OCI-LY3 (cell line): ENCODE data around the gene STIMATE.

ENCODE experiments used
- H2AFZ ChIP-seq: fragments of 200-600, 300-600 bp; shearing (Covaris generic); 2 replicates; pipeline ENCODE4 v1.6.0; 2014; ENCODE audit warnings: antibody characterized with exemption, low read depth, low read length
- H3K27ac ChIP-seq: fragments of 200-600, 300-600 bp; sonication (generic); 2 replicates; pipeline ENCODE4 v1.5.1; 2014; ENCODE audit warnings: mild to moderate bottlenecking, low read length, moderate library complexity, mixed read lengths
- H3K27me3 ChIP-seq: fragments of 200-600, 300-600 bp; sonication (generic); 2 replicates; pipeline ENCODE4 v1.6.1; 2014; ENCODE audit warnings: low read depth, low read length, mixed read lengths
- H3K36me3 ChIP-seq: fragments of 200-600, 300-600 bp; sonication (generic); replicated peaks from 2 replicates; pipeline ENCODE3; 2014; ENCODE audit warnings: low read depth, low read length, mixed read lengths
- H3K4me1 ChIP-seq: fragments of 300-600, 200-600 bp; sonication (generic); 2 replicates; pipeline ENCODE4 v1.6.1; 2014; ENCODE audit warnings: low read length, mixed read lengths
- H3K4me2 ChIP-seq: fragments of 200-600, 300-600 bp; sonication (generic); 2 replicates; pipeline ENCODE4 v1.6.1; 2014; ENCODE audit warnings: low read length, mixed read lengths
- H3K4me3 ChIP-seq: fragments of 300-600, 200-600 bp; sonication (generic); 2 replicates; pipeline ENCODE4 v1.5.1; 2014; ENCODE audit warnings: antibody characterized with exemption, mild to moderate bottlenecking, low read length, moderate library complexity
- H3K79me2 ChIP-seq: fragments of 300-600, 200-600 bp; shearing (Covaris generic); 2 replicates; pipeline ENCODE4 v1.6.1; 2014; ENCODE audit warnings: mild to moderate bottlenecking, low read length, mixed read lengths
- H3K9ac ChIP-seq: fragments of 300-600, 200-600 bp; shearing (Covaris generic); 2 replicates; pipeline ENCODE4 v1.6.0; 2014; ENCODE audit warnings: mild to moderate bottlenecking, low read length, moderate library complexity
- H3K9me3 ChIP-seq: fragments of 200-600, 300-600 bp; shearing (Covaris generic); 2 replicates; pipeline ENCODE4 v1.6.1; 2014; ENCODE audit warnings: low read length, mixed read lengths; ENCODE audit not compliant: insufficient read depth
- H4K20me1 ChIP-seq: fragments of 200-600, 300-600 bp; sonication (generic); 2 replicates; pipeline ENCODE4 v1.6.1; 2016; ENCODE audit warnings: low read length, mixed read lengths; ENCODE audit not compliant: insufficient read depth
- EZH2phosphoT487 ChIP-seq: fragments of 200-600 bp; shearing (Covaris generic); IDR thresholded peaks from 2 replicates; pipeline ENCODE4 v1.6.1; 2018; ENCODE audit warnings: antibody characterized with exemption, mixed run types, low read depth
- TF ChIP-seq, protein P1 (sequence below): fragments of 200-600, 300-600 bp; sonication (generic); IDR thresholded peaks from 2 replicates; pipeline ENCODE4 v1.5.1; 2014; ENCODE audit warnings: antibody characterized with exemption, low read length, low read depth

The STIMATE gene

DNA sequence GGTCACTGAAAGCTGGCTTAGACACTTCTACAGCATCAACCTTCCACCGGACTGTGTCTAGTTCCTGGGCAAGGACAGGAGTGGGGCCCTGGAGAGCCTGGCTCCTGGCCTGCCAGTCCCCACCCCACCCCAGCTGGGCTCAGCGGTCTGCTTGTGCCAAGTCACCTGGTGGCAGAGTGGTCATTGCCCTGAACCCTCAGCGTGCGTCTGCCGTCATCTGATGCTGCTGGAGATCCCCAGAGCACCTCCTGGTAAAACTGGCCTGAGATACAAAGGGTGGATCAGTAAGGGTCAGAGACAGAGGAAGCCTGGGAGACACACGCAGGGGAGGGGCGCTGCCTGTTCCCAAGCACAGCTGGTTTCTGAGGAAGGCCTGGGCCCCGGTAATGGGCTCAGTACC, 83.5 kb downstream of the STIMATE start:
- Histone ChIP-seq H3K36me3 (no peaks in the 10 kb centered on the region), H3K4me3 (no peak overlapping the region), H3K4me1 (no peaks in the 10 kb centered on the region), H3K4me2 (no peak overlapping the region), H3K9ac (no peak overlapping the region), H3K27ac (no peak overlapping the region), H3K79me2 (no peaks in the 10 kb centered on the region), H3K27me3 (no peaks in the 10 kb centered on the region), H4K20me1 (no peaks in the 10 kb centered on the region), H2AFZ (no peak overlapping the region), H3K9me3 (no peaks in the 10 kb centered on the region)
- TF ChIP-seq, protein P1, sequence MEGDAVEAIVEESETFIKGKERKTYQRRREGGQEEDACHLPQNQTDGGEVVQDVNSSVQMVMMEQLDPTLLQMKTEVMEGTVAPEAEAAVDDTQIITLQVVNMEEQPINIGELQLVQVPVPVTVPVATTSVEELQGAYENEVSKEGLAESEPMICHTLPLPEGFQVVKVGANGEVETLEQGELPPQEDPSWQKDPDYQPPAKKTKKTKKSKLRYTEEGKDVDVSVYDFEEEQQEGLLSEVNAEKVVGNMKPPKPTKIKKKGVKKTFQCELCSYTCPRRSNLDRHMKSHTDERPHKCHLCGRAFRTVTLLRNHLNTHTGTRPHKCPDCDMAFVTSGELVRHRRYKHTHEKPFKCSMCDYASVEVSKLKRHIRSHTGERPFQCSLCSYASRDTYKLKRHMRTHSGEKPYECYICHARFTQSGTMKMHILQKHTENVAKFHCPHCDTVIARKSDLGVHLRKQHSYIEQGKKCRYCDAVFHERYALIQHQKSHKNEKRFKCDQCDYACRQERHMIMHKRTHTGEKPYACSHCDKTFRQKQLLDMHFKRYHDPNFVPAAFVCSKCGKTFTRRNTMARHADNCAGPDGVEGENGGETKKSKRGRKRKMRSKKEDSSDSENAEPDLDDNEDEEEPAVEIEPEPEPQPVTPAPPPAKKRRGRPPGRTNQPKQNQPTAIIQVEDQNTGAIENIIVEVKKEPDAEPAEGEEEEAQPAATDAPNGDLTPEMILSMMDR = no peak
- TF ChIP-seq EZH2phosphoT487 = no peak

GRCh38 chr3:52811452-52812011, 85.8 kb downstream of the STIMATE start:
- no peaks in the 10 kb centered on the region for H3K4me1 ChIP-seq
- H3K27ac ChIP-seq = no peak overlapping the region
- H3K4me2 ChIP-seq = no peak overlapping the region

DNA sequence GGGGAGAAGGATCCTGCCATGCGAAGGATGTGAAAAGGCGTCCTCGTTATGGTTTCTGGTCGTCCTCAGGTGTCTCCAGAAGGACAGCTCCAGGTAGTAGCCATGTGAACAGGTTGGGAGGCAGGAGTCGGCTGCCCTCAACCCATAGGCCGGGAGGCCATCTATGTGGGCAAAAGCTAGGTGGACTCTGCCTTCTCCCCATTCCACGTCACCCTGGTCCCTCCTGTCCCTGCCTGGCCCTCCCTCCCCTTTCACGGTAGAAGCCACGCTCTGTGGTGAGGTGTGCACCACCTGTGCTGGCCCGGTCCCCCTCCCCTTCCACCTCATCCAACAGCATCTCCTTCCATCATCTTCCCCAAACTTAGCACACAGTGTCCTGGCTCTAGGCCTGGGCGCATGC, 86.4 kb downstream of the STIMATE start:
- H3K4me3 ChIP-seq = no peak overlapping the region
- H3K36me3 ChIP-seq = no peaks in the 10 kb centered on the region
- no peak overlapping the region for H3K27ac ChIP-seq
- no peaks in the 10 kb centered on the region for H3K4me1 ChIP-seq
- H3K9ac ChIP-seq = no peak overlapping the region
- H3K4me2 ChIP-seq = no peak overlapping the region
- no peaks in the 10 kb centered on the region for H4K20me1 ChIP-seq
- no peaks in the 10 kb centered on the region for H3K27me3 ChIP-seq
- TF ChIP-seq EZH2phosphoT487 = no peak
- TF ChIP-seq, protein P1 = no peak
- no peaks in the 10 kb centered on the region for H3K9me3 ChIP-seq
- H3K79me2 ChIP-seq = no peaks in the 10 kb centered on the region
- no peak overlapping the region for H2AFZ ChIP-seq

More at GRCh38 chr3:52811452-52812011, 85.8 kb downstream of the STIMATE start:
- Histone ChIP-seq H3K4me3 (no peak overlapping the region), H3K79me2 (no peaks in the 10 kb centered on the region), H3K9me3 (no peaks in the 10 kb centered on the region), H3K9ac (no peak overlapping the region), H3K27me3 (no peaks in the 10 kb centered on the region), H3K36me3 (no peaks in the 10 kb centered on the region), H2AFZ (no peak overlapping the region), H4K20me1 (no peaks in the 10 kb centered on the region)
- TF ChIP-seq, protein P1 = no peak
- no peak for TF ChIP-seq EZH2phosphoT487

DNA sequence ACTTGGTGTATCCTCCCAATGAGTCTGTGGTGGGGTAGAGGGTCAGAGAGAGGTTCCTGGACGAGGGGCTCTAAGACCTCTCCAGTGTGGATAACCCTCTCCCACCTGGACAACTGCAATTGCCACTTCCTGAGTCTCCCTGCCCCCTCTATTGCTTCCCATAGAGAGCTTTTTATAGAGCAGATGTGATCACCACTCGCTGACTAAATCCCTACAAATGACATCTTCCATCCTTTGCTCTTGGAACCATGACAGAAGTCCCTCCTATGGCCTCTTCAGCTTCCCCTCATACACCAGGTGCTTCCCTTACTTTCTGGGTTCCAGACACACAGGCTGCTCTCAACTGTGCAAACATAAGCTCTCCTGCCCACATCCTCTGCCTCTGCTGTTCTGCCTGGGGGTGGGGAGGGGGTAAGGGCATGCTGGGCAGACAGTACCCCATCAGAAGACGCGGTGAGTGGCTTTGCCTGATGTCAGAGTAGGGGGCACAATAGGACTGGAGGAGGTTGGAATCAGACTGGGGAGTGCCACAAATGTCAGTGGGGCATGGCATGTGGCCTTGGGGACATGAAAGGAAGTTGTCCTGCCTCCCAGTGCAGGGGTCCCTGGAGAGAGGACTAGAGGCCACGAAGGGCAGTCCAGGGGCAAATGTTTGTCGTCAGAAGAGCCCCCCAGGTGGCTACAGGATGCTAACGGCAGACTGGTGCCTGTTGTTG, 87.5 kb downstream of the STIMATE start:
- Histone ChIP-seq H3K79me2 (no peaks in the 10 kb centered on the region), H3K4me1 (no peaks in the 10 kb centered on the region), H3K4me3 (no peak overlapping the region), H3K27me3 (no peaks in the 10 kb centered on the region), H3K27ac (no peak overlapping the region), H2AFZ (no peak overlapping the region), H3K9me3 (no peaks in the 10 kb centered on the region), H3K9ac (no peak overlapping the region), H3K36me3 (no peaks in the 10 kb centered on the region), H3K4me2 (no peak overlapping the region), H4K20me1 (no peaks in the 10 kb centered on the region)
- TF ChIP-seq EZH2phosphoT487 = no peak
- TF ChIP-seq, protein P1 = no peak
